Stimulated activated CD8-positive, alpha-beta memory T cell treated with anti-CD3 and anti-CD28 coated beads, Interleukin-2, amount 100 ng/mL, for 48 hours (primary cell): ENCODE data around the gene GALNT7.

ENCODE experiments used
- DNase-seq, 2 donors: peaks; one replicate each; pipeline ENCODE4 v3.0.0-alpha.2; 2020; ENCODE audit warnings: low read depth in 2 of 2

Gene GALNT7

GRCh38 chr4:173301518-173302201 is 133.0 kb downstream of the GALNT7 start:
- DNase-seq: no peak

GRCh38 chr4:173307778-173308177 is 139.2 kb downstream of the GALNT7 start:
- no peak for DNase-seq

DNA sequence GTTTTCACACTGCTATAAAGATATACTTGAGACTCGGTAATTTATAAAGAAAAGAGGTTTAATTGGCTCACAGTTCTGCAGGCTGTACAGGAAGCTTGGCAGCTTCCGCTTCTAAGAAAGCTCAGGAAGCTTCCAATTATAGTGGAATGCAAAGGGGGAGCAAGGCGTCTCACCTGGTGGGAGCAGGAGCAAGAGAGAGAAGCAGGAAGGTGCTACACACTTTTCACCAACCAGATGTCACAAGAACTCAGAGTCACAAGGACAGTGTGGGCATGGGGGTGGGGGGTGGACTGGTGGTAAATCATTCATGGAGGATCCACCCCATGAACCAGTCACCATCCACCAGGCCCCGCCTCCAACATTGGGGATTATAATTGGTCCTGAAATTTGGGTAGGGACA is 142.8 kb downstream of the GALNT7 start:
- DNase-seq: no peak

GRCh38 chr4:173314715-173315114 is 146.1 kb downstream of the GALNT7 start:
- no peak for DNase-seq

DNA sequence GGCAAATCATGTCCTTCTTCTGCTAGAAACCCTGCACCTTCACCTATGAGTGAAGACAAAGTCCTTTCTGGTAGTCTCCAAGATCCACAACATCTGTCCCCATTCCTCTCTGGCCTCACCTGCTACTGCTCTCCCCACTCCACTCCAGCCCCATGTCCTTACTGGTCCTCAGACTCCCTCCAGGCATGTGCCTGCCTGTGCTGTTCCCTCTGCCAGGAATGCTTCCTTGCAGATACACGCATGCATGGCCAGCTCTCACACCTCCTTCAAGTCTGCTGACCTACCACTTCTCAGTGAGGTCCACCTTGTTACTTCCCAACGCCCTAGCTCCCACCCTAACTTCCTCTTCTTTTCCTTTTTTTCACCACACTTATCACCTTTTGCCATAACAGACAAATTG is 147.4 kb downstream of the GALNT7 start:
- no peak for DNase-seq

GRCh38 chr4:173317004-173317403 is 148.4 kb downstream of the GALNT7 start:
- no peak for DNase-seq

DNA sequence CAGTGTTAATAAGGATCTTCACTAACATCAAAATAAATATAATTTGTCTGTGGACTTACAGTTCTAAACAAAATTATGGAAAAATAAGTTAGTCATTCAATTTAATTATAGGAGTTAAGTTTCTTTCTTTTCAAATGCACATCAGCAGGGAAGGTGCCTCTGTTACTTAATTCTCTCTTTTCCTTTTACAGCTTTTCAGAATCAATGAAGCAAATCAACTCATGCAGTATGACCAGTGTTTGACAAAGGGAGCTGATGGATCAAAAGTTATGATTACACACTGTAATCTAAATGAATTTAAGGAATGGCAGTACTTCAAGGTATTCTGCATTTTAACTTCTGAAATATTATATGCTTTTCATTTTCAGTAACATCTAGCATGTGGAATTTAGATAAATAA is 149.6 kb downstream of the GALNT7 start:
- no peak for DNase-seq

- no peak for DNase-seq
Observed at GRCh38 chr4:173318648-173319211, 150.1 kb downstream of the GALNT7 start.

- no peak for DNase-seq
Observed at GRCh38 chr4:173319696-173320095, 151.1 kb downstream of the GALNT7 start.

GRCh38 chr4:173325007-173325736 is 156.6 kb downstream of the GALNT7 start:
- no peak for DNase-seq

GRCh38 chr4:173328236-173328901 is 159.8 kb downstream of the GALNT7 start:
- no peak for DNase-seq

DNA sequence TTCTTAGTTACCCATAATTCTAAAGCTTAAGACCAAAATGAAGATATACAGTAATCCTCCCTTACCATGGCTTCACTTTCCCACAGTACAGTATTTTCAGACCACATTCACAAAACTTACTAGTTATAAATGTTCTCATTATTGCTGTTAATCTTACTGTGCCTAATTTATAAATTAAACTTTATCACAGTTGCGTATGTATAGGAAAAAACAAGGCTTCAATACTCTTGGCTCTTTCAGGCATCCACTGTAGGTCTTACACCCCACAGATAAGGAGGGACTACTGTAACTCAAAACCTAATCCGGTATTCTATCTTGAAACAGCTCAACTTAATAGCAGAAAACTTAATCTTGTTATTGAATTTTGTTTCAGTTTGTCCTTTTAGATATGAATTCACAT is 162.0 kb downstream of the GALNT7 start:
- DNase-seq: no peak

GRCh38 chr4:173332021-173332487 is 163.4 kb downstream of the GALNT7 start:
- DNase-seq: no peak

GRCh38 chr4:173332963-173333657 is 164.5 kb downstream of the GALNT7 start:
- peak in 1 of 2 donors; percentile 3 for DNase-seq

DNA sequence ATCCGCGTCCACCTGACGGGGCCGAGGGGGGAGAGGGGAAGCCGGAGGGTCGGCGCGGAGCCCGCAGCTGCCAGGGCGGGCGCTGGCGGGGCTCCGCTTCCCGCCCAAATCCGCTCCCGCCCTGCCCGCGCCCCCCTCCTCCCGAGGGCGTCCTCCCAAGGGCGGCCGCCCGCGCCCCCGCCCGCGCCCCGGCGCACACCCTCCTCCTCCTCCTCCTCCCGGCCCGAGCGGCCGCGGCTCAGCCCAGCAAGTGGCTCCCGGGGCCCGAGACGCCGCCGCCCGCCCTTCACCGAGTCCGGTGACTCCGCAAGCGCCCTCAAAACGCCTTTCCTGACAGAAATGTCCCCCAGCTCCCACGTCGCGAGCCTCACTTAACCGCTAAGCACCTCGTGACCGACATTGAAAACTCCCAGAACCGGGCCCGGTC is 165.1 kb downstream of the GALNT7 start:
- peak; percentile 17 to 27 for DNase-seq

GRCh38 chr4:173334085-173334890 is 165.7 kb downstream of the GALNT7 start, which contains the start of gene HMGB2:
HMGB2 (minus strand) TSS chr4:173334358; CDS start chr4:173333649, 709 bp downstream.
- DNase-seq: peak; percentile 99

GRCh38 chr4:173334891-173335752 is 166.5 kb downstream of the GALNT7 start:
- DNase-seq: peak; percentile 34 to 45

GRCh38 chr4:173337463-173337862 is 168.9 kb downstream of the GALNT7 start:
- DNase-seq: no peak

DNA sequence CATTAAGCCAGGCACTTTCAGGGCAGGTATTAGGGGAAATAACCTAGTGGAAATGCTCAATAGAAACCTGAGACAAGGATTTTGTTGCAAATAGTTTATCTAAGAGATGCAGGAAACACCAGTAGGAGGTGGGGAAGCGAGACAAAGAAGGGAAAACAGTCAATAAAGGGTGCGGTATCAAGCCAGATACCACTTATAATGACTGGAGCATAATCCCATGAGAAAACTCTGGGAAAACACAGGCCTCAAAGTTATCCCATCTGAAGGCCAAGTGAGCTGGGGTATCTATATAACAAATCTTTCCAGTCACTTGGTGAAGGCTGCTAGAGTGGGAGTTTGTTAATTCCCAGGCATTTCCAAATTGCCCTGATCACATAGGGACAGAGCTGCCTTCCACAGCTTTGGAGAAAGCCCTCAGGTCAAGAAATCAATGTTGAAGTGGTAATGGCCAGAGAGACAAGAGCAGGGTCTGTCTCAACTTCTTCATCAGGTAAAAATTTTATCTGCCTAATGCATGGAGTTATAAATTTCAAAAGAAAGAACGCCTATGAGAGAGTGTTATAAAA is 175.3 kb downstream of the GALNT7 start:
- no peak for DNase-seq
